Subcutaneous adipose tissue (tissue), 4 donors: ENCODE measurements around the gene CNN1. TPM values are rescaled to one million over a fixed set of nuclear protein-coding genes. Genes with fewer than 3 reads are reported as not detected.

Source experiments
- total RNA-seq, 4 donors: library from RNA; depleted of rRNA; stranded (reverse); fragments of >200 nt; gene quantifications; one replicate each; pipeline ENCODE4 v1.1.0, GENCODE V29; 2016
- TF ChIP-seq, protein P1 (sequence below): fragments of 450-650 bp; IDR thresholded peaks from one replicate; pipeline ENCODE4 v1.5.1; 2016; ENCODE audit warnings: low read depth, mild to moderate bottlenecking, control low read depth, antibody characterized with exemption, moderate library complexity

Gene CNN1
- total RNA-seq, 4 donors from 2014 or later: 2.7 to 9.3 (median 5.2) TPM

DNA sequence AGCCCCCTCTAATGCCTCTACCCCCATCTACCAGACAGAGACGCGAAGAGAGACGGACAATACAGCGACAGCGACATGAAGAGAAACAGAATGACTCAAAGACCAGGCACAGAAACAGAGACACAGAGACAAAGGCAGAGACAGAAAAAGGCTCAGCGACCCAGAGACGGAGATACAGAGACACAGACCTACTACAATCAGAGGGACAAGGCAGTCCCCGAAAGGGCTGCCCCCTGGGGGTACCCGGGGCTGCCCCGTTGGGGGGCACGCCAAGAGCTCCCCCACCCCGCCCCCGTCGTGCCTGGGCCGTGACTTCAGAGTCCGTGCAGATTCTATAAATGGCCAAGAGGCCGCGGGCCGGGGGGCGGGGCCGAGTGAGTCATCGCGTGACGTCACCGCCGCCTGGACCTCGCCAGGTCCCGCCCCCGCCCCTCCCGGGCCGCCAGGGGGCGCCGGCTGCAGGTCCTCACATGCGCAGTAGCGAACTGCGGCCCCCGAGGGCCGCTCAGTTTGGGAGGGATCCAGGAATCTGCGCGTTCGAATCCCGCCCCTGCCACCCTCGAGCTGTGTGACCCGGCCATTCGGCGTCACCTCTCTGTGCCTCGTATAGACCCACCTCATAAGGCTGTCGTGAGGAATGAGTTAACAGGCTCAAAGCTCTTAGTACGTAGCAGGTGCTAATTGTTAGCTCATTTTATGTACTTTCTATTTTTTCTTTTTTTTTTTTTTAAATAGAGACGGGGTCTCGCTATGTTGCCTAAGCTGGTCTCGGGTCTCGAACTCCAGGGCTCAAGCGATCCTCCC is 2.7 kb upstream of the CNN1 start:
- TF ChIP-seq, protein P1, sequence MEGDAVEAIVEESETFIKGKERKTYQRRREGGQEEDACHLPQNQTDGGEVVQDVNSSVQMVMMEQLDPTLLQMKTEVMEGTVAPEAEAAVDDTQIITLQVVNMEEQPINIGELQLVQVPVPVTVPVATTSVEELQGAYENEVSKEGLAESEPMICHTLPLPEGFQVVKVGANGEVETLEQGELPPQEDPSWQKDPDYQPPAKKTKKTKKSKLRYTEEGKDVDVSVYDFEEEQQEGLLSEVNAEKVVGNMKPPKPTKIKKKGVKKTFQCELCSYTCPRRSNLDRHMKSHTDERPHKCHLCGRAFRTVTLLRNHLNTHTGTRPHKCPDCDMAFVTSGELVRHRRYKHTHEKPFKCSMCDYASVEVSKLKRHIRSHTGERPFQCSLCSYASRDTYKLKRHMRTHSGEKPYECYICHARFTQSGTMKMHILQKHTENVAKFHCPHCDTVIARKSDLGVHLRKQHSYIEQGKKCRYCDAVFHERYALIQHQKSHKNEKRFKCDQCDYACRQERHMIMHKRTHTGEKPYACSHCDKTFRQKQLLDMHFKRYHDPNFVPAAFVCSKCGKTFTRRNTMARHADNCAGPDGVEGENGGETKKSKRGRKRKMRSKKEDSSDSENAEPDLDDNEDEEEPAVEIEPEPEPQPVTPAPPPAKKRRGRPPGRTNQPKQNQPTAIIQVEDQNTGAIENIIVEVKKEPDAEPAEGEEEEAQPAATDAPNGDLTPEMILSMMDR: no peak

DNA sequence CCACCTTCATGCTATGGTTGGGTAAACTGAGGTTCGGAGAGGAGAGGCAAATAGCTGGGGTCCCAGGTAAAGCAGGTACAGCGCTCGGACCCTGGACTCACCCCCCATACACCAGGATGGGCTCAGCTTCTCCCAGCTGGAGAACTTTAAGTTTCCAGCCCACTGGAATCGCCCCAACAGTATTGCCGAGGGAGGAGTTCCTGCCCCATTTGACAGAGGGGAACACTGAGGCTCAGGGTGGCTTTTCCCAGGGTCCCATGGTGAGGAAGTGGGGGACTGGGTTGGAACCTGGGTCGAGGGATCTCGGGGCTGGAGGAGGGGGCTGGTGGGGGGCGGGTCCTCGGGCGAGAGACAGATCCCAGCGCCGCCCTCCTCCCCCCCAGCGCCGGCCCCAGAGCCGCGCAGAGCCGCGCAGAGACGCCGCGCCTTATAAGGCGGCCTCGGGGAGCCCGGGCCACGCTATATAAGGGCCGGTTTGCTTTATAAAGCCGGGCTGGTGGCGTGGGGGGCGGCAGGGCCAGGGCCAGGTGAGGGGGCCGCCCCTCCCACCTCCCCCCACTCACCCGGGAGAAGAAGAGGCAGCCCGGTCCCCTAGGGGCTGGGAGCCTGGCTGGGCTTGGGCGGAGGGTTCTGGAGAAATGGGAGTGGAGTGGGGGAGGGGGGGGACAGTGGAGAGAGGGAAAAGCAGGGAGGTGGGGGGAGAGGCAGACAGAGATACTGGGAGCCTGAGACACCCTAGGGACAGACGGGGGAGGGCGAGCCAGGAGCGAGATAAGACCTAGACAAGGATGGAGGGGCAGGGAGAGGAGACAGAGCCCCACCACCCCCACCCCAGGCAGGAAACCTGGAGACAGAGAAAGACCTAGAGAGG is 1.1 kb downstream of the CNN1 start:
- TF ChIP-seq, protein P1: no peak

DNA sequence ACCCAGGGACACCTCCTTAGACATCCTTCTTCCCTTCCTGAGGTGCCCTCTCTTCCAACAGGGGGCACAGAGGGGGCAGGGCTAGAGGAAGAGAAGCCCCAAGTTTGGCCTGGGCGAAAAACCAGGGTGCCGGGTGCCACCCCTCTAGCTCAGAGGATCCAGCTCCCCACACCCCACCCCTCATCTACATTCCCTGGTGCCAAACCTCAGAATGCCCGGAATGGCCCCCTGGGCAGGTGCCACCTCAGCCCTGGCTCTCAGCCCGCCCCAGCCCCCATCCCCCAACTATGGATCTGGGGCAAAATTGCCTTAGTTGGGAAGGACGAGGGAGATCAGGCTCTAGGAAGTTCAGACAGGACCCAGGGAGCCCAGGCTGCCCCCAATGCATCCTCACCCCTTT is 2.0 kb downstream of the CNN1 start:
- TF ChIP-seq, protein P1: no peak

DNA sequence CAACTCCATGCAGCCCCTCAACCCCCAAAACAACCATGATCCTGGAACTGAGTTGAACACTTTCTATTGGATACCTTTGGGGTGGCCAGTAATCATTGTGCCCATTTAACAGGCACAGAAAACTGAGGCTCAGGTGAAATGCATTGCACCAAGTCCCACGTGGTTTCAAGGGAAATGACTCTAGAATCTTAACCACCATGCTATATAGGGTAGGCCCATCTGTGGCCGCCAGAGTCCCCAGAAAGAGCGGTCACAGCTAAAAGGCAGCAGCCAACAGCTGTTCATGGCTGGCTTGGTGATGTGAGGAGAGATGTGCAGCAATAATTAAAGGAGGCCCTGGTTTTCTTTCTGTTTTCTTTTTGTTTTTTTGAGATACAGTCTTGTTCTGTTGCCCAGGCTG is 2.6 kb downstream of the CNN1 start:
- TF ChIP-seq, protein P1: no peak

DNA sequence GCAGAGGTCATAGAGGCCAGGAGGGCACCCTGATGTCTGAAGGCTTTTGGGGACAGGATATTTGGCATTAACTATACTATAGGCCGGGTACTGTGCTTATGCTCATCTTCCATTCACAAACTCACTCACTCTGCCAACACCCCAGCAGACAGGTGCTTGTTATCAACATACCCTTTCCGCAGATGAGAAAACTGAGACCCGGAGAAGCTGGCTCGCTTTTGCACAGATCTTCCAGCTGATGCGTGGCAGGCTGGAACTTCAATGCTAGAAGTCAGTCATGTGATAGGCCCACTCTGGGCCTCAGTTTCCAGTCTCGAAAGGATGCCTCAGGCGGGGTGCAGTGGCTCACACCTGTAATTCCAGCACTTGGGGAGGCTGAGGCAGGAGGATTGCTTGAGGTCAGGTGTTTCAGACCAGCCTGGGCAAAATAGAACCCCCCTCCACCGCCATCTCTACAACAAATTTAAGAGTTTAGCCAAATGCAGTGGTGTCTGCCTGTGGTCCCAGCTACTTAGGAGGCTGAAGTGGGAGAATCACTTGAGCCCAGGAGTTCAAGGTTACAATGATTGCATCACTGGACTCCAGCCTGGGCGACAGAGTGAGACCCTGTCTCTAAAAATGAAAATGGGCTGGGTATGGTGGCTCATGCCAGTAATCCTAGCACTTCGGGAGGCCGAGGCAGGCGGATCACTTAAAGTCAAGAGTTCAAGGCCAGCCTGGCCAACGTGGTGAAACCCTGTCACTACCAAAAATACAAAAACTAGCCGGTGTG is 9.5 kb downstream of the CNN1 start:
- TF ChIP-seq, protein P1: no peak

DNA sequence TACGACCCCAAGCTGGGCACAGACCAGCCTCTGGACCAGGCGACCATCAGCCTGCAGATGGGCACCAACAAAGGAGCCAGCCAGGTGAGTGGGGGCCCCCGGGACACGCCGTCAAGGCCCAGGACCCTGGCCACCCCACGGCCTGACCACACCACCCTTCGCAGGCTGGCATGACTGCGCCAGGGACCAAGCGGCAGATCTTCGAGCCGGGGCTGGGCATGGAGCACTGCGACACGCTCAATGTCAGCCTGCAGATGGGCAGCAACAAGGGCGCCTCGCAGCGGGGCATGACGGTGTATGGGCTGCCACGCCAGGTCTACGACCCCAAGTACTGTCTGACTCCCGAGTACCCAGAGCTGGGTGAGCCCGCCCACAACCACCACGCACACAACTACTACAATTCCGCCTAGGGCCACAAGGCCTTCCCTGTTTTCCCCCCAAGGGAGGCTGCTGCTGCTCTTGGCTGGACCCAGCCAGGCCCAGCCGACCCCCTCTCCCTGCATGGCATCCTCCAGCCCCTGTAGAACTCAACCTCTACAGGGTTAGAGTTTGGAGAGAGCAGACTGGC is 10.8 kb downstream of the CNN1 start:
- TF ChIP-seq, protein P1: no peak
